Sigmoid colon (tissue), 7 donors: ENCODE results near the gene KCND1. TPM values are rescaled to one million over a fixed set of nuclear protein-coding genes. Genes with fewer than 3 reads are reported as not detected.

Experiments
- DNase-seq: peaks from one replicate; pipeline ENCODE4 v3.0.0-alpha.2; 2019
- H3K27ac ChIP-seq, 4 donors: fragments of 200-600 bp; sonication (generic); one replicate each; pipeline ENCODE4 v1.5.1; 2016 to 2019; ENCODE audit warnings: mild to moderate bottlenecking in 1 of 4
- H3K27me3 ChIP-seq, 3 donors: fragments of 200-600 bp; sonication (generic); one replicate each; pipeline ENCODE4 v1.5.1; 2019; ENCODE audit warnings: mild to moderate bottlenecking in 1 of 3
- H3K36me3 ChIP-seq, 4 donors: fragments of 200-600 bp; sonication (generic); one replicate each; pipeline ENCODE4 v1.5.1; 2016 to 2019
- H3K4me1 ChIP-seq, 4 donors: fragments of 200-600 bp; sonication (generic); one replicate each; pipeline ENCODE4 v1.5.1; 2017 to 2019
- H3K4me3 ChIP-seq, 4 donors: fragments of 200-600 bp; sonication (generic); one replicate each; pipeline ENCODE4 v1.5.1; 2017 to 2019; ENCODE audit warnings: mild to moderate bottlenecking in 2 of 4, moderate library complexity in 1 of 4
- H3K9me3 ChIP-seq, 4 donors: fragments of 200-600 bp in 3 of 4; sonication (generic) in 3 of 4; one replicate each; pipeline versions ENCODE4 v1.5.1 to v1.6.1; 2013 to 2019
- CTCF ChIP-seq, 4 experiments: fragments of 450-650 bp in 3 of 4; fragments of 200-600 bp in 1 of 4; IDR thresholded peaks; one replicate each; pipeline ENCODE4 v1.5.1; 2016 to 2019; ENCODE audit warnings: antibody characterized with exemption in 4 of 4, mild to moderate bottlenecking in 3 of 4, moderate library complexity in 2 of 4
- EP300 ChIP-seq, 4 donors: sonication (generic); formaldehyde crosslinking; IDR thresholded peaks; one replicate each; pipeline ENCODE4 v1.6.1; 2017; ENCODE audit warnings: antibody characterized with exemption in 4 of 4
- POLR2A ChIP-seq, 2 donors: fragments of 450-650 bp; IDR thresholded peaks; one replicate each; pipeline ENCODE4 v1.6.1; 2016; ENCODE audit warnings: antibody characterized with exemption in 2 of 2, mild to moderate bottlenecking in 2 of 2, moderate library complexity in 2 of 2
- POLR2AphosphoS5 ChIP-seq, 4 donors: sonication (generic); formaldehyde crosslinking; IDR thresholded peaks; one replicate each; pipeline ENCODE4 v1.6.1; 2017; ENCODE audit warnings: antibody characterized with exemption in 4 of 4
- WGBS, 2 donors: extraction: QIAGEN DNeasy Blood & Tissue Kit; methylation state at CpG; one replicate each; pipeline ENCODE4 v1.1.7; 2013; 5-methylcytosine and 5-hydroxymethylcytosine counted together
- intact Hi-C: fragments of 100-400 bp; cut with DNase I; formaldehyde crosslinking; loops from one replicate; pipeline ENCODE4 v1.15.1; 2023
- polyA plus RNA-seq, 3 donors: library from polyadenylated mRNA; stranded (reverse); fragments of 200-250 nt; gene quantifications; one replicate each; pipeline ENCODE4 v1.2.3, GENCODE V29; 2013
- total RNA-seq, 4 donors: library from RNA; depleted of rRNA; stranded (reverse); fragments of >200 nt; gene quantifications; one replicate each; pipeline ENCODE4 v1.1.0, GENCODE V29; 2016
- donor health status: healthy with polysubstance abuse.
- donor health status: Bipolar disorder and iron deficiency.
- donor health status: healthy.

The KCND1 gene
- total and polyA plus RNA-seq, 7 donors = 0.95 to 2.5 (median 1.4) TPM; not detected in 2

- DNase-seq = no peak
- TF ChIP-seq CTCF (IDR thresholded peaks at IDR 0.05) (no peak), POLR2AphosphoS5 (IDR thresholded peaks at IDR 0.05) (no peak), EP300 (IDR thresholded peaks at IDR 0.05) (no peak), POLR2A (IDR thresholded peaks at IDR 0.05) (no peak)
- Histone ChIP-seq H3K9me3 (no peaks in the 10 kb centered on the region), H3K4me1 (peaks cover 0 to 9% (median 6%) of the 10 kb centered on the region in 4 donors), H3K27ac (peak overlapping the region; percentile 69 to 84 (median 75)), H3K4me3 (peak overlapping the region; percentile 57 to 67 (median 63)), H3K36me3 (peaks cover 0 to 8% (median 0%) of the 10 kb centered on the region in 4 donors), H3K27me3 (no peaks in the 10 kb centered on the region)
- intact Hi-C loops = loop anchor here (2.0 to 10.0 kb wide), 3 partner anchors 36 to 103 kb away; no protein-coding TSS in a partner anchor
- WGBS, 2 donors = 2 to 3% methylated on average over 17 of the region's 17 CpGs
Measured at GRCh38 chrX:49001521-49002090, 30.0 kb upstream of the KCND1 start.

- H3K27ac ChIP-seq = no peak overlapping the region
- intact Hi-C loops = loop anchor here (5.0 to 10.0 kb wide), 2 partner anchors 37 to 104 kb away; no protein-coding TSS in a partner anchor
- no peaks in the 10 kb centered on the region for H3K27me3 ChIP-seq
- no peak for DNase-seq
- no peak for TF ChIP-seq POLR2A (IDR thresholded peaks at IDR 0.05)
- TF ChIP-seq CTCF (IDR thresholded peaks at IDR 0.05) = no peak
- no peak for TF ChIP-seq POLR2AphosphoS5 (IDR thresholded peaks at IDR 0.05)
- no peak for TF ChIP-seq EP300 (IDR thresholded peaks at IDR 0.05)
- H3K9me3 ChIP-seq = no peaks in the 10 kb centered on the region
- WGBS, 2 donors = 97 to 99% methylated on average over 4 of the region's 4 CpGs
- no peak overlapping the region for H3K4me3 ChIP-seq
- peaks cover 0 to 9% (median 6%) of the 10 kb centered on the region in 4 donors for H3K4me1 ChIP-seq
- peaks cover 0 to 8% (median 0%) of the 10 kb centered on the region in 4 donors for H3K36me3 ChIP-seq
Measured at GRCh38 chrX:49000636-49001035, 29.0 kb upstream of the KCND1 start.

GRCh38 chrX:48999030-48999429 is 27.4 kb upstream of the KCND1 start:
- no peak overlapping the region for H3K27ac ChIP-seq
- WGBS, 2 donors = 91 to 96% methylated on average over 5 of the region's 5 CpGs
- peaks cover 0 to 8% (median 2%) of the 10 kb centered on the region in 4 donors for H3K36me3 ChIP-seq
- DNase-seq = no peak
- H3K4me1 ChIP-seq = peaks cover 0 to 9% (median 6%) of the 10 kb centered on the region in 4 donors
- TF ChIP-seq CTCF (IDR thresholded peaks at IDR 0.05) = no peak
- no peak for TF ChIP-seq POLR2AphosphoS5 (IDR thresholded peaks at IDR 0.05)
- no peak for TF ChIP-seq POLR2A (IDR thresholded peaks at IDR 0.05)
- TF ChIP-seq EP300 (IDR thresholded peaks at IDR 0.05) = no peak
- H3K27me3 ChIP-seq = no peaks in the 10 kb centered on the region
- intact Hi-C loops = no loop called here
- H3K9me3 ChIP-seq = no peaks in the 10 kb centered on the region
- no peak overlapping the region for H3K4me3 ChIP-seq

- no peaks in the 10 kb centered on the region for H3K9me3 ChIP-seq
- 91 to 94% methylated on average over 4 of the region's 4 CpGs for WGBS, 2 donors
- H3K36me3 ChIP-seq = peaks cover 0 to 9% (median 2%) of the 10 kb centered on the region in 4 donors
- intact Hi-C loops = no loop called here
- H3K4me1 ChIP-seq = peaks cover 0 to 9% (median 6%) of the 10 kb centered on the region in 4 donors
- no peak overlapping the region for H3K27ac ChIP-seq
- no peaks in the 10 kb centered on the region for H3K27me3 ChIP-seq
- no peak overlapping the region for H3K4me3 ChIP-seq
- no peak for TF ChIP-seq CTCF (IDR thresholded peaks at IDR 0.05)
- TF ChIP-seq POLR2A (IDR thresholded peaks at IDR 0.05) = no peak
- no peak for TF ChIP-seq POLR2AphosphoS5 (IDR thresholded peaks at IDR 0.05)
- TF ChIP-seq EP300 (IDR thresholded peaks at IDR 0.05) = no peak
- no peak for DNase-seq
Measured at GRCh38 chrX:48998391-48998790, 26.7 kb upstream of the KCND1 start.
